Measurements from ENCODE around the gene APBA1. TPM values are rescaled to one million over a fixed set of nuclear protein-coding genes. Genes with fewer than 3 reads are reported as not detected.

Gene APBA1
- total and polyA plus RNA-seq, 5 donors from 2014 or later: 0.20 TPM; not detected in 4

- Mint-ChIP-seq H3K27ac (no peak overlapping the region), H3K27me3 (peaks cover 8% of the 10 kb centered on the region), H3K4me3 (no peak overlapping the region), H3K4me1 (no peaks in the 10 kb centered on the region), H3K36me3 (no peaks in the 10 kb centered on the region), H3K9me3 (peaks cover 0 to 2% (median 0%) of the 10 kb centered on the region in 7 donors)
- H3K27me3 ChIP-seq (ENCODE audit: control insufficient read depth, insufficient read depth, low read length): no peaks in the 10 kb centered on the region
- no peaks in the 10 kb centered on the region for H3K4me1 ChIP-seq (ENCODE audit: control insufficient read depth, insufficient read depth, low read length, poor library complexity, severe bottlenecking)
- no peak overlapping the region for H3K4me3 ChIP-seq (ENCODE audit: low read depth, low read length)
- no peak for DNase-seq
- no peak for ATAC-seq (ENCODE audit: low read depth in 2 of 2)
- no peak overlapping the region for H3K27ac ChIP-seq (ENCODE audit: insufficient read depth, low read length, poor library complexity, severe bottlenecking)
- H3K9me3 ChIP-seq (ENCODE audit: control insufficient read depth in 2 of 2, low read length in 2 of 2): no peaks in the 10 kb centered on the region
- no peaks in the 10 kb centered on the region for H3K36me3 ChIP-seq (ENCODE audit: control insufficient read depth, insufficient read depth, low read length)
Measured at GRCh38 chr9:69619233-69619632, 52.9 kb downstream of the APBA1 start.

- Mint-ChIP-seq H3K9me3 (peaks cover 0 to 2% (median 0%) of the 10 kb centered on the region in 7 donors), H3K27me3 (peaks cover 13% of the 10 kb centered on the region), H3K4me3 (no peak overlapping the region), H3K27ac (no peak overlapping the region), H3K4me1 (no peaks in the 10 kb centered on the region), H3K36me3 (no peaks in the 10 kb centered on the region)
- DNase-seq (no peak), ATAC-seq (ENCODE audit: low read depth in 2 of 2) (no peak)
- no peaks in the 10 kb centered on the region for H3K36me3 ChIP-seq (ENCODE audit: control insufficient read depth, insufficient read depth, low read length)
- H3K27me3 ChIP-seq (ENCODE audit: control insufficient read depth, insufficient read depth, low read length): no peaks in the 10 kb centered on the region
- no peaks in the 10 kb centered on the region for H3K9me3 ChIP-seq (ENCODE audit: control insufficient read depth in 2 of 2, low read length in 2 of 2)
- H3K27ac ChIP-seq (ENCODE audit: insufficient read depth, low read length, poor library complexity, severe bottlenecking): no peak overlapping the region
- H3K4me3 ChIP-seq (ENCODE audit: low read depth, low read length): no peak overlapping the region
- no peaks in the 10 kb centered on the region for H3K4me1 ChIP-seq (ENCODE audit: control insufficient read depth, insufficient read depth, low read length, poor library complexity, severe bottlenecking)
Measured at GRCh38 chr9:69617006-69617405, 55.2 kb downstream of the APBA1 start.

DNA sequence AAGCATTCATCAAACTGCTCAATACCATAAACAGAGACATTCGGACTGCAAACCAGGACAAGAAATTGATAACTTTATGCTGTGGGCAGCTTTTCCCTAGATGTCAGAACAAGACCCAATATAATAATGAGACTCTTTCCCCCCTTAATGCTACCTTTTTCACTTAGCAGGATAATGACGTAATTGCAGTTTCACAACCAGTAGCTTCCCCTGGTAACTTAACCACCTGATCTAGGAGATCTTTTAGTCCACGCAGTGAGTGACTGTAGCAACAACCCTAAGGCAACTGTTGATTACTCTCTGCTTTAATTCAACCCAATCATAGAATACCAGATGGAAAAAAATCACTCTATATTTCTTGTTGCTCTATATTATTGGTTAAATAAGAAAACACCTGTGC lies 56.3 kb downstream of the APBA1 start:
- ATAC-seq (ENCODE audit: low read depth in 2 of 2): no peak
- Mint-ChIP-seq H3K4me3 (no peak overlapping the region), H3K36me3 (no peaks in the 10 kb centered on the region), H3K27me3 (peaks cover 13% of the 10 kb centered on the region), H3K9me3 (peaks cover 0 to 2% (median 0%) of the 10 kb centered on the region in 7 donors), H3K4me1 (no peaks in the 10 kb centered on the region), H3K27ac (no peak overlapping the region)
- no peak for DNase-seq
- no peaks in the 10 kb centered on the region for H3K4me1 ChIP-seq (ENCODE audit: control insufficient read depth, insufficient read depth, low read length, poor library complexity, severe bottlenecking)
- no peak overlapping the region for H3K27ac ChIP-seq (ENCODE audit: insufficient read depth, low read length, poor library complexity, severe bottlenecking)
- no peaks in the 10 kb centered on the region for H3K36me3 ChIP-seq (ENCODE audit: control insufficient read depth, insufficient read depth, low read length)
- no peaks in the 10 kb centered on the region for H3K9me3 ChIP-seq (ENCODE audit: control insufficient read depth in 2 of 2, low read length in 2 of 2)
- H3K27me3 ChIP-seq (ENCODE audit: control insufficient read depth, insufficient read depth, low read length): no peaks in the 10 kb centered on the region
- no peak overlapping the region for H3K4me3 ChIP-seq (ENCODE audit: low read depth, low read length)

- no peak overlapping the region for H3K4me3 Mint-ChIP-seq
- no peaks in the 10 kb centered on the region for H3K4me1 Mint-ChIP-seq
- no peaks in the 10 kb centered on the region for H3K36me3 Mint-ChIP-seq
- ATAC-seq (ENCODE audit: low read depth in 2 of 2): no peak
- Histone ChIP-seq H3K27me3 (ENCODE audit: control insufficient read depth, insufficient read depth, low read length) (no peaks in the 10 kb centered on the region), H3K36me3 (ENCODE audit: control insufficient read depth, insufficient read depth, low read length) (no peaks in the 10 kb centered on the region), H3K9me3 (ENCODE audit: control insufficient read depth in 2 of 2, low read length in 2 of 2) (no peaks in the 10 kb centered on the region), H3K4me1 (ENCODE audit: control insufficient read depth, insufficient read depth, low read length, poor library complexity, severe bottlenecking) (no peaks in the 10 kb centered on the region), H3K27ac (ENCODE audit: insufficient read depth, low read length, poor library complexity, severe bottlenecking) (no peak overlapping the region), H3K4me3 (ENCODE audit: low read depth, low read length) (no peak overlapping the region)
- no peak for DNase-seq
- no peaks in the 10 kb centered on the region for H3K9me3 Mint-ChIP-seq
- H3K27ac Mint-ChIP-seq: no peak overlapping the region
- peaks cover 13% of the 10 kb centered on the region for H3K27me3 Mint-ChIP-seq
Measured at GRCh38 chr9:69611221-69611620, 61.0 kb downstream of the APBA1 start.

DNA sequence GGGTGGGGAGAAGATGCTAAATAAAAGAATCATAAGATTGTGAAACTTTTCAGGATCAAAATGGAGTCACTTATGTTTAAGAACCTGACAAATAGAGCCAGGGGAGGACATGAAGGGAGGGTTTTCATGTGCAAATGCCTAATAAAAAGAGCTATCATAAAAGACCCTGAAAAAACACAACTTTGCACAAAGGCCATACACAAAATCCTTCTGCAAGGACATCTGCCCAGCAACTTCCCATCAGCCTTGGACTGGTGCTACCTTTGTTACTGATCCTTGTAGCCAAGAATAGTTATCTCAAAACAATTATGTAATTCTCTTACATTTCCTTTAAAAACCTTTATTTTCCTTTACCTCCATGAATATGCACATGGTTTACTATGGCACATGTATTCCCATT lies 63.0 kb downstream of the APBA1 start:
- no peak overlapping the region for H3K4me3 Mint-ChIP-seq
- DNase-seq (no peak), ATAC-seq (ENCODE audit: low read depth in 2 of 2) (no peak)
- Histone ChIP-seq H3K9me3 (ENCODE audit: control insufficient read depth in 2 of 2, low read length in 2 of 2) (no peaks in the 10 kb centered on the region), H3K27me3 (ENCODE audit: control insufficient read depth, insufficient read depth, low read length) (no peaks in the 10 kb centered on the region), H3K4me3 (ENCODE audit: low read depth, low read length) (no peak overlapping the region), H3K36me3 (ENCODE audit: control insufficient read depth, insufficient read depth, low read length) (no peaks in the 10 kb centered on the region), H3K27ac (ENCODE audit: insufficient read depth, low read length, poor library complexity, severe bottlenecking) (no peak overlapping the region), H3K4me1 (ENCODE audit: control insufficient read depth, insufficient read depth, low read length, poor library complexity, severe bottlenecking) (no peaks in the 10 kb centered on the region)
- no peak overlapping the region for H3K27ac Mint-ChIP-seq
- H3K36me3 Mint-ChIP-seq: no peaks in the 10 kb centered on the region
- H3K9me3 Mint-ChIP-seq: no peaks in the 10 kb centered on the region
- no peaks in the 10 kb centered on the region for H3K4me1 Mint-ChIP-seq
- peaks cover 5% of the 10 kb centered on the region for H3K27me3 Mint-ChIP-seq

DNA sequence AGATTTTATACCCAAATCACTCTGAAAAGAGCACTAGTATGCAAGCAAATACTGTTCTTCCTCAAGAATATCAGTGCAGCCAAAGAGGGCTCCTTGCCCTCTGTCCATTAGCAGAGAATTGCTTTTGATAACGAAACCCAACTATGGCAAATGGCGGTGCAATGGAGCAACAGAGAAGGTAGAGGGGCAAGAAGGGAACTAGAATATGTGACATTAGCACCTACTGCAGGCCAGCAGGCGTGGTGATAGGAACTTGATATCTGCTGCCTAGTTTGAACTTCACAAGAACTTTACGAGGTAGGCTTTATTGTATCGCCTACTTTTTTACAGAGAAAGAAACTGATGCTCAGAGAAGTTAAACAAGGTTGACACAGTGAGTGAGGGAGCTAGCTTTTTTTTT lies 66.1 kb downstream of the APBA1 start:
- DNase-seq (no peak), ATAC-seq (ENCODE audit: low read depth in 2 of 2) (no peak)
- Mint-ChIP-seq H3K36me3 (no peaks in the 10 kb centered on the region), H3K4me1 (no peaks in the 10 kb centered on the region), H3K27ac (no peak overlapping the region), H3K9me3 (peaks cover 0 to 2% (median 0%) of the 10 kb centered on the region in 7 donors), H3K27me3 (no peaks in the 10 kb centered on the region), H3K4me3 (no peak overlapping the region)
- Histone ChIP-seq H3K4me1 (ENCODE audit: control insufficient read depth, insufficient read depth, low read length, poor library complexity, severe bottlenecking) (no peaks in the 10 kb centered on the region), H3K4me3 (ENCODE audit: low read depth, low read length) (no peak overlapping the region), H3K27me3 (ENCODE audit: control insufficient read depth, insufficient read depth, low read length) (no peaks in the 10 kb centered on the region), H3K36me3 (ENCODE audit: control insufficient read depth, insufficient read depth, low read length) (no peaks in the 10 kb centered on the region), H3K27ac (ENCODE audit: insufficient read depth, low read length, poor library complexity, severe bottlenecking) (no peak overlapping the region), H3K9me3 (ENCODE audit: control insufficient read depth in 2 of 2, low read length in 2 of 2) (no peaks in the 10 kb centered on the region)

- H3K27me3 Mint-ChIP-seq: no peaks in the 10 kb centered on the region
- no peaks in the 10 kb centered on the region for H3K36me3 Mint-ChIP-seq
- no peak overlapping the region for H3K27ac Mint-ChIP-seq
- peaks cover 0 to 2% (median 0%) of the 10 kb centered on the region in 7 donors for H3K9me3 Mint-ChIP-seq
- H3K36me3 ChIP-seq (ENCODE audit: control insufficient read depth, insufficient read depth, low read length): no peaks in the 10 kb centered on the region
- no peaks in the 10 kb centered on the region for H3K9me3 ChIP-seq (ENCODE audit: control insufficient read depth in 2 of 2, low read length in 2 of 2)
- no peaks in the 10 kb centered on the region for H3K27me3 ChIP-seq (ENCODE audit: control insufficient read depth, insufficient read depth, low read length)
- no peak overlapping the region for H3K4me3 ChIP-seq (ENCODE audit: low read depth, low read length)
- no peak for ATAC-seq (ENCODE audit: low read depth in 2 of 2)
- H3K4me3 Mint-ChIP-seq: no peak overlapping the region
- H3K4me1 Mint-ChIP-seq: no peaks in the 10 kb centered on the region
- no peak for DNase-seq
- no peak overlapping the region for H3K27ac ChIP-seq (ENCODE audit: insufficient read depth, low read length, poor library complexity, severe bottlenecking)
- no peaks in the 10 kb centered on the region for H3K4me1 ChIP-seq (ENCODE audit: control insufficient read depth, insufficient read depth, low read length, poor library complexity, severe bottlenecking)
Measured at GRCh38 chr9:69605406-69605805, 66.8 kb downstream of the APBA1 start.

- H3K27ac Mint-ChIP-seq: no peak overlapping the region
- Histone ChIP-seq H3K27me3 (ENCODE audit: control insufficient read depth, insufficient read depth, low read length) (no peaks in the 10 kb centered on the region), H3K36me3 (ENCODE audit: control insufficient read depth, insufficient read depth, low read length) (no peaks in the 10 kb centered on the region), H3K9me3 (ENCODE audit: control insufficient read depth in 2 of 2, low read length in 2 of 2) (no peaks in the 10 kb centered on the region), H3K4me3 (ENCODE audit: low read depth, low read length) (no peak overlapping the region), H3K4me1 (ENCODE audit: control insufficient read depth, insufficient read depth, low read length, poor library complexity, severe bottlenecking) (no peaks in the 10 kb centered on the region), H3K27ac (ENCODE audit: insufficient read depth, low read length, poor library complexity, severe bottlenecking) (no peak overlapping the region)
- DNase-seq: no peak
- ATAC-seq (ENCODE audit: low read depth in 2 of 2): no peak
- no peaks in the 10 kb centered on the region for H3K4me1 Mint-ChIP-seq
- no peaks in the 10 kb centered on the region for H3K36me3 Mint-ChIP-seq
- no peak overlapping the region for H3K4me3 Mint-ChIP-seq
- no peaks in the 10 kb centered on the region for H3K27me3 Mint-ChIP-seq
- H3K9me3 Mint-ChIP-seq: peaks cover 0 to 2% (median 0%) of the 10 kb centered on the region in 7 donors
Measured at GRCh38 chr9:69604568-69605219, 67.5 kb downstream of the APBA1 start.

All from CD4-positive, CD25-positive, alpha-beta regulatory T cell (primary cell).